Activated CD8-positive, alpha-beta memory T cell treated with anti-CD3 and anti-CD28 coated beads, Interleukin-2, amount 50 U/mL, for 24 hours (primary cell): ENCODE data around the gene GPR4.
"Not testable (repeated sequence)": the region's sequence is repeated elsewhere in the genome, so short reads cannot be mapped to it uniquely, and the experiment has no call there.

Experiments
- DNase-seq: peaks from one replicate; pipeline ENCODE4 v3.0.0-alpha.2; 2020; ENCODE audit errors: extremely low read depth

GPR4 gene

GRCh38 chr19:45621976-45622503, 20.0 kb upstream of the GPR4 start:
- DNase-seq = no peak

- no peak for DNase-seq
Observed at GRCh38 chr19:45621389-45621788, 19.4 kb upstream of the GPR4 start.

GRCh38 chr19:45616704-45617017, 14.6 kb upstream of the GPR4 start:
- DNase-seq = no peak

GRCh38 chr19:45615795-45616703, 14.0 kb upstream of the GPR4 start:
- DNase-seq = peak; percentile 60

GRCh38 chr19:45615056-45615455, 13.0 kb upstream of the GPR4 start:
- not testable (repeated sequence) for DNase-seq

- no peak for DNase-seq
Observed at GRCh38 chr19:45613926-45614725, 12.1 kb upstream of the GPR4 start.

GRCh38 chr19:45608948-45609347, 6.9 kb upstream of the GPR4 start:
- no peak for DNase-seq

GRCh38 chr19:45607071-45608029, 5.3 kb upstream of the GPR4 start:
- no peak for DNase-seq

- DNase-seq = no peak
Observed at GRCh38 chr19:45601115-45601514, 897 bp downstream of the GPR4 start.

- no peak for DNase-seq
Observed at GRCh38 chr19:45600340-45600885, 1.6 kb downstream of the GPR4 start.

- DNase-seq = no peak
Observed at GRCh38 chr19:45599286-45599685, 2.7 kb downstream of the GPR4 start.

GRCh38 chr19:45598267-45599001, 3.6 kb downstream of the GPR4 start:
- DNase-seq = no peak

- no peak for DNase-seq
Observed at GRCh38 chr19:45597425-45598111, 4.4 kb downstream of the GPR4 start.

GRCh38 chr19:45595814-45596213, 6.2 kb downstream of the GPR4 start:
- DNase-seq = no peak

GRCh38 chr19:45593520-45593919, 8.5 kb downstream of the GPR4 start:
- no peak for DNase-seq

GRCh38 chr19:45592366-45592765, 9.6 kb downstream of the GPR4 start:
- DNase-seq = no peak

- DNase-seq = no peak
Observed at GRCh38 chr19:45591638-45592005, 10.4 kb downstream of the GPR4 start.

- no peak for DNase-seq
Observed at GRCh38 chr19:45591004-45591637, 10.9 kb downstream of the GPR4 start.

GRCh38 chr19:45590300-45591003, 11.6 kb downstream of the GPR4 start:
- no peak for DNase-seq
